Fibroblast of lung (primary cell): Measurements from ENCODE around the gene MEGF8.

Experiments used
- EZH2 ChIP-seq: IDR thresholded peaks from 2 replicates; pipeline ENCODE4 v1.5.1; 2012; ENCODE audit warnings: low read length, control low read depth, mild to moderate bottlenecking; ENCODE audit errors: missing control alignments
- TF ChIP-seq, protein P1 (sequence below), 2 donors: IDR thresholded peaks in 1 of 2; conservative IDR thresholded peaks in 1 of 2; 1 replicate in 1 of 2; 2 replicates in 1 of 2; pipeline ENCODE4 v1.5.1; 2011 to 2012; ENCODE audit warnings: low read length in 2 of 2, control low read depth in 1 of 2, inconsistent platforms in 1 of 2, low read depth in 1 of 2, mild to moderate bottlenecking in 1 of 2

DNA sequence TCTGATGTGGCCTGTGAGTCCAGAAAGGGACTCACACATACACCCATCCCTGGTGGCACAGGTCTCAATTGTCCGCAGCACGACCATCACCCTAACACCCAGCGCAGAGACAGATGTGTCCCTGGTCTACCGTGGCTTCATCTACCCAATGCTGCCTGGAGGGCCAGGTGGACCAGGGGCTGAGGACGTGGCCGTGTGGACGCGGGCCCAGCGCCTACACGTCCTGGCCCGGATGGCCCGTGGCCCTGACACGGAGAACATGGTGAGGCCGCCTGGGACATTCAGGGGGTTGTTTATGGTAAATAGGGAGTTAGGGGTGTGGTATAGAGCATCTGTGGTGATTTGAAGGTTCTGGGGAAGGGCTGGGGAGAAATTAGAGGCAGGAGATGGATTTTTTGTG lies 22.8 kb downstream of the MEGF8 start:
- no peak for TF ChIP-seq EZH2
- TF ChIP-seq, protein P1, sequence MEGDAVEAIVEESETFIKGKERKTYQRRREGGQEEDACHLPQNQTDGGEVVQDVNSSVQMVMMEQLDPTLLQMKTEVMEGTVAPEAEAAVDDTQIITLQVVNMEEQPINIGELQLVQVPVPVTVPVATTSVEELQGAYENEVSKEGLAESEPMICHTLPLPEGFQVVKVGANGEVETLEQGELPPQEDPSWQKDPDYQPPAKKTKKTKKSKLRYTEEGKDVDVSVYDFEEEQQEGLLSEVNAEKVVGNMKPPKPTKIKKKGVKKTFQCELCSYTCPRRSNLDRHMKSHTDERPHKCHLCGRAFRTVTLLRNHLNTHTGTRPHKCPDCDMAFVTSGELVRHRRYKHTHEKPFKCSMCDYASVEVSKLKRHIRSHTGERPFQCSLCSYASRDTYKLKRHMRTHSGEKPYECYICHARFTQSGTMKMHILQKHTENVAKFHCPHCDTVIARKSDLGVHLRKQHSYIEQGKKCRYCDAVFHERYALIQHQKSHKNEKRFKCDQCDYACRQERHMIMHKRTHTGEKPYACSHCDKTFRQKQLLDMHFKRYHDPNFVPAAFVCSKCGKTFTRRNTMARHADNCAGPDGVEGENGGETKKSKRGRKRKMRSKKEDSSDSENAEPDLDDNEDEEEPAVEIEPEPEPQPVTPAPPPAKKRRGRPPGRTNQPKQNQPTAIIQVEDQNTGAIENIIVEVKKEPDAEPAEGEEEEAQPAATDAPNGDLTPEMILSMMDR (conservative IDR thresholded peaks at IDR 0.05 in 1 of 2, IDR thresholded peaks at IDR 0.05 in 1 of 2; ENCODE audit: low read depth in 1 of 2, low read length in 2 of 2): no peak
